ENCODE results near the gene ECM2. TPM values are rescaled to one million over a fixed set of nuclear protein-coding genes. Genes with fewer than 3 reads are reported as not detected.

Gene ECM2
- total and polyA plus RNA-seq, 2 of the 8 experiments (the other 6 are each of a cell fraction or from before 2014, with no cell fraction given) = not detected

DNA sequence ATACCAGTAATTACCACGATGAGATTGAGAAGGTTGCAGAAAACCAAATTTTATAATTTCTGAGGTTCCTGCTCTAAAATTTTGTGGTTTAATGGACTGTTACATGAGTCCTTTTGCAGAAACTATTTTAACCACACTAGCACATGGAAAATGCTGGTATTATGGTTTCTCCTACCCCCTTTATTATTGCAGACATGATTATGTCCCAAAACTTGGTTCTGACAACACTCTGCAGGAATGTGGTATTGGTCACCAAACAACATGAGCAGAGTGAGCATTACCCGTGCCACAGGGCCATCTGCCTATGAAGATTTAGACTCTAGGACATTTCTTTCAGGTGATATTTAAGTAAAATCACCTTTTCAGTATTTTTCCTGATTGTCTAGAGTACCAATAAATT is 2.8 kb upstream of the ECM2 start:
- no peak overlapping the region for H3K27ac ChIP-seq (ENCODE audit: low read depth, low read length)
- no peak overlapping the region for H3K14ac ChIP-seq (ENCODE audit: insufficient read length)
- no peak overlapping the region for H3K4ac ChIP-seq (replicated peaks; ENCODE audit: insufficient read length, low read depth, low read length)
- no peaks in the 10 kb centered on the region for H3K79me1 ChIP-seq (ENCODE audit: low read depth, low read length)
- no peaks in the 10 kb centered on the region for H3K4me1 ChIP-seq (replicated peaks in 1 of 4; ENCODE audit: control insufficient read depth in 3 of 4, insufficient read depth in 4 of 4, low read length in 3 of 4)
- H2BK15ac ChIP-seq (ENCODE audit: low read length) = no peak overlapping the region
- H3K9me3 ChIP-seq (ENCODE audit: insufficient read depth in 2 of 2, low read depth in 1 of 2, low read length in 1 of 2) = no peaks in the 10 kb centered on the region
- no peak overlapping the region for H3K56ac ChIP-seq (replicated peaks; ENCODE audit: insufficient read length, low read depth, low read length)
- H2BK5ac ChIP-seq (ENCODE audit: low read depth, low read length) = no peak overlapping the region
- no peaks in the 10 kb centered on the region for H3K27me3 ChIP-seq (replicated peaks in 1 of 4; ENCODE audit: control insufficient read depth in 3 of 4, extremely low read depth in 1 of 4, insufficient read depth in 3 of 4, low read length in 3 of 4)
- H3K23ac ChIP-seq (ENCODE audit: insufficient read length) = no peak overlapping the region
- WGBS, 2 experiments (ENCODE audit: extremely low coverage in 1 of 2, insufficient coverage in 1 of 2, insufficient read length in 1 of 2, insufficient replicate concordance in 2 of 2, low coverage in 1 of 2, low lambda C conversion rate in 2 of 2, missing lambda C conversion rate in 1 of 2) = 91% methylated on average over 2 of the region's 2 CpGs; no CpG with 5 or more reads in 1 of the 2 experiments
- H3K9ac ChIP-seq (replicated peaks in 1 of 4; ENCODE audit: extremely low read depth in 1 of 4, low read depth in 3 of 4, low read length in 3 of 4) = no peak overlapping the region
- no peak overlapping the region for H2BK12ac ChIP-seq (ENCODE audit: low read depth, low read length)
- no peak overlapping the region for H3K4me3 ChIP-seq (ENCODE audit: extremely low read depth in 1 of 4, insufficient read depth in 2 of 4, low read depth in 3 of 4, low read length in 4 of 4)
- H4K20me1 ChIP-seq (replicated peaks in 1 of 2; ENCODE audit: control insufficient read depth in 1 of 2, insufficient read depth in 2 of 2, low read length in 2 of 2) = no peaks in the 10 kb centered on the region
- no peak overlapping the region for H3K4me2 ChIP-seq (ENCODE audit: insufficient read depth in 1 of 2, low read depth in 2 of 2, low read length in 2 of 2)
- no peak overlapping the region for H2AK5ac ChIP-seq (ENCODE audit: low read depth, low read length)
- no peak for FAIRE-seq
- no peak overlapping the region for H4K8ac ChIP-seq (ENCODE audit: extremely low read depth, insufficient read depth, low read length)
- H3K23me2 ChIP-seq (ENCODE audit: low read depth, low read length) = no peaks in the 10 kb centered on the region
- no peak overlapping the region for H4K91ac ChIP-seq (replicated peaks; ENCODE audit: insufficient read length, low read length)
- H3K79me2 ChIP-seq (ENCODE audit: control insufficient read depth in 1 of 2, insufficient read depth in 2 of 2, low read length in 2 of 2) = no peaks in the 10 kb centered on the region
- ChIA-PET CTCF (ENCODE audit: partially characterized antibody) (interaction anchor here (0.6 to 0.9 kb wide), 2 partner anchors 51 to 171 kb away, joined by 3 read pairs; no protein-coding TSS in a partner anchor), POLR2A (ENCODE audit: partially characterized antibody) (no interaction called here)
- no peak overlapping the region for H2AFZ ChIP-seq (ENCODE audit: low read length)
- H3K18ac ChIP-seq (ENCODE audit: extremely low read depth, low read length) = no peak overlapping the region
- H2BK20ac ChIP-seq (ENCODE audit: low read length) = no peak overlapping the region
- no peak overlapping the region for H2BK120ac ChIP-seq (replicated peaks; ENCODE audit: low read depth, low read length)
- H3K36me3 ChIP-seq (ENCODE audit: control insufficient read depth in 2 of 4, insufficient read depth in 4 of 4, low read length in 3 of 4) = no peaks in the 10 kb centered on the region
- H4K5ac ChIP-seq (ENCODE audit: insufficient read length, low read depth, low read length) = no peak overlapping the region
- no peak for DNase-seq (ENCODE audit: low read depth in 1 of 2, low spot score in 2 of 2)
- TF ChIP-seq RXRA (IDR thresholded peaks at IDR 0.05; ENCODE audit: insufficient read depth, low read depth, low read length) (no peak), YY1 (IDR thresholded peaks at IDR 0.05; ENCODE audit: low read depth, low read length) (no peak), HDAC2 (IDR thresholded peaks at IDR 0.05; ENCODE audit: borderline replicate concordance in 1 of 2, low read depth in 2 of 2, low read length in 2 of 2) (no peak)
